ENCODE measurements around the gene DBF4B.
"Not testable (repeated sequence)": the region's sequence is repeated elsewhere in the genome, so short reads cannot be mapped to it uniquely, and the experiment has no call there.

DBF4B gene

DNA sequence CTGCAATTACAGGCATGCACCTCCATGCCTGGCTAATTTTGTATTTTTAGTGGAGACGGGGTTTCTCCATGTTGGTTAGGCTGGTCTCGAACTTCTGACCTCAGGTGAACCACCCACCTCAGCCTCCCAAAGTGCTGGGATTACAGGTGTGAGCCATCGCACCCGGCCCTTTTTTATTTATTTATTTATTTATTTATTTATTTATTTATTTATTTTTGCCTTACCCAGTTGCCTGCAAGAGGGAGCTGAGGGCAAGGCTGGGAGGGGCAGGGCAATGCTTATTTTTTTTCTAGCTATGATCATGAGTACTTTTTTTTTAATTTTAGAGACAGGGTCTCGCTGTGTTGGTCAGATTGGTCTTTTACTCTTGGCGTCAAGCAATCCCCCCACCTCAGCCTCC is 17.7 kb downstream of the DBF4B start:
- DNase-seq: not testable (repeated sequence)

- no peak for DNase-seq
Measured at GRCh38 chr17:44733753-44734152, 25.3 kb downstream of the DBF4B start.

DNA sequence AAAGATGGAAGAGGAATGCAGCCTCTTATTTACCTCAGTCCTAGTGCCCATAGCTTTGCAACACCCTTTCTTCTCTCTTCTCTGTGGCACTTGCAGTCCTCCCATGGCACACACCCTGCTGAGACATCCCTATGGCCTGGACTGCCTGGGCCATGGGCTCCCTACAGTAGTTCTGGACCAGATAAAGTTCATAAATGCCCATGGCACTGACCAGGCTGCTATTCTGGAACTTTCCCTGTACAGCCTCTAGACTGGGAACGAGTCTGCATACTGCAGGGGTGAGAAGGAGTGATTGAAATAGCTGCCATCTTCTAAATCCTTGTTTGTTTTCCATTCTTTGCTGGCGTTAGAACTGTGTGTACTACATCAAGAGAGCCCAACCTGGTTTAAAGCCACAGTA is 25.8 kb downstream of the DBF4B start:
- no peak for DNase-seq

DNA sequence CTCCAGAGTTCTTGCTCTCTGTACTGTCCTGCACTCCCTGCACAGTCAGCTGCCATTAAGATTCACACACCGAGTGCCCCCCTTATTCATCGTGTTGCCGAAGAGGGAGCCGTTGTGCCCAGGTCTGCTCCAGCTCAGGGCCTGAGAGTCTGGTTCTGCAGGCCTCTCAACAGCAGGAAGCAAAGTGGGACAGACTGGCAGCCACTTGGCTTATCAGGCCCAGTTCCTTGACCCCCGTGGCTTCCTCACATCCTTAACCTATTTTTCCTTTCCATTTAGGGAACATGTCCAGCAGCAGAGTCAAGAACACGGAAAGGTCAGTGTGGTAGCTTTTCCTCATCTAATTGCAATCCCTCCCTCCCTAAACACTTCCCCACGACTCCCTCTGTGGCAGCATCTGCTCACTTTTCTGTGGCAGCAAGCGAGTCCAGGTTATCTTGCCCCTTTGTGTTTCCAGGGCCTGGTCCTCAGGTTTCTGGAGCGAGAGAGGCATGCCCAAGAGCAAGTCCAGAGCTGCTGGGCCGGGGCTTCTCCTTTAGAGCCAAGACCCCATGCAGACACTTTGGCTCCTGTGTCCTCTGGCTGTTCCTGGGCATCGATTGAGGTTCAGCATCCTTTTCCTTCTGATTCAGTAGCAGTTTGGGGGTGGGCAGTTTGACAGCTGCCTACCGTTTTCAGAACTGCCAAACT is 28.2 kb downstream of the DBF4B start:
- no peak for DNase-seq

GRCh38 chr17:44738214-44738906 is 29.9 kb downstream of the DBF4B start:
- DNase-seq: no peak

DNA sequence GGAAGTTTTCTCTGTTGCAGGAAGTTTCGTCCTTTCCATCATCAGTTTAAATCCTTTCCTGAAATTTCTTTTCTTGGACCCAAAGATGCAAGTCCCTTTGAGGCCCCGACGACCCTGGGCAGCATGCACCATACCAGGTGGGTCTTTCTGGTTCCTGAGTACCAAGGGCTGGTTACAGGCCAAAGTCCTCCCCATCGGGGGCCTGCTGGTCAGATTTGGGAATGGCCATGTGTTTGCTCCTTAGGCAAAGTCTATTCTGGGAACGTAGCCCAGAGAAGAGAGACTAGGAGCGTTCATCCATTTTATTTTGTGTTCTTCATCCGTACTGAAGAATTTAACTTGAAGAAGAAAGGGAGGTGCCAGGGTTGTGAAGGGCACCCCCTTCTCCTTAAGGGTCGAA is 32.9 kb downstream of the DBF4B start:
- DNase-seq: no peak

- DNase-seq: no peak
Measured at GRCh38 chr17:44745301-44745700, 36.8 kb downstream of the DBF4B start.

- not testable (repeated sequence) for DNase-seq
Measured at GRCh38 chr17:44745738-44746137, 37.3 kb downstream of the DBF4B start.

GRCh38 chr17:44747566-44747965 is 39.1 kb downstream of the DBF4B start:
- no peak for DNase-seq

- DNase-seq: peak in 7 of 56 donors; percentile 2 to 37 (median 21)
Measured at GRCh38 chr17:44749076-44749979, 40.9 kb downstream of the DBF4B start.

GRCh38 chr17:44749980-44750318 is 41.5 kb downstream of the DBF4B start:
- DNase-seq: no peak

- DNase-seq: no peak
Measured at GRCh38 chr17:44751331-44751730, 42.9 kb downstream of the DBF4B start.

DNA sequence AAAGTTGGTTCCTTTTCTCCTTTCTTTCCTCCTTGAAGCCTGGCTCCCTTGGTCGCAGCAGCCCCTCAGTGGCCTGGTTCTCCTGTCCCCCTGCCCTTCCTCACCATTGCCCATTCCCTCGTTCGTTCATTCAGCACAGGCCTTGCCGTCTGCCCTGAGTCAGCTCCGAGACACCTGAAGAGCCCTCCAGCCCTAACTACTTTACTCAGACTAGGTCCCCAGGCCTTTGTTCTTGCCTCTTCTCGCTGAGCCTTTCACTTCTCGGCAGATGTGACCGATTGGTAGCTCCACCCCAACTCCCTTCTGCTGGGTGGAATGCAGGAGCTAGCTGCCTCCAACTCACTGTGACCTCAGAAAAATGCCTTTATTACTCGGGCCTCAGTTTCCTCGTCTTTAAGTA is 43.3 kb downstream of the DBF4B start:
- no peak for DNase-seq

DNA sequence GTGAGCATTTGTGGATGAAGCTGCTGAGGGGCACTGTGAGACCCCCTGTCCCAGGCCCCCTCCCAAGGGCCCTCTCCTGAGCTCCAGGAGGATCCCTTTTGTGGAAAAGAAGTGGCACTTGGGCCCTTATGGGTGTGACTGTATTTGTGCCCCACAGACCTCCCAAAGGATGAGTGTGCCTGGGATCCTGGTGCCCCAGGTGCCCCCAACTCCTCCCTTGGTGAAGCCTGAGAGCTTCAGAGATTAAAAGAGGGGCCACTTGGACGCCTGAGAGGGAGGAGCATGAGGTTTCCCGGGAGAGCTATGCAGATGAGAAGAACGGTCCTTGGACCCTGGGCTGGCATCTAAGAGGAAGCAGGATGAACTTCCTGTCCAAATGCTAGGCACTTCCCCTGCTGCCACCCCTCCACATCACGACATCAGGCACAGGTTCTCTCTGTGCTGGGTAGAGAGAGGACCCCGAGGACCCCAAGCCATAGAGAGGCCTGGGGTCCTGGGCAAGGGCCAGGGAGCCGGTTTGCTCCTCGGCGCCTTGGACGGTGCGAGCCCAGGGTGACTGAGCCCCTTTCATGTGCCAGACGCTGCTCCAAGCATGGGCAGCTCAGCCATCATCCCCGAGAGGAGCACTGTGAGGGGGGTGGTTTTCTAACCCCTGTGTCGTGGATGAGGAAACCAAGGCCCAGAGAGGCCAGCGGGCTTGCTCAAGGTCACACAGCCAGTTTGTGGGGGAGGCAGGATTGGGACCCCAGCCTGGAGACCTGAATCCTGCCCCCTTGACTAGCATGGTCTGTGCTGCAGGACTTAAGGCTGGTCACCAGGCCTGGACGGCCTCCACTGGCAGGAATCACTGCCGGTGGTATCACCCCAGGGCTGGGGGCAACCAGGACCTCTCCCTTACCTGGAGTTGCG is 44.7 kb downstream of the DBF4B start:
- no peak for DNase-seq

DNA sequence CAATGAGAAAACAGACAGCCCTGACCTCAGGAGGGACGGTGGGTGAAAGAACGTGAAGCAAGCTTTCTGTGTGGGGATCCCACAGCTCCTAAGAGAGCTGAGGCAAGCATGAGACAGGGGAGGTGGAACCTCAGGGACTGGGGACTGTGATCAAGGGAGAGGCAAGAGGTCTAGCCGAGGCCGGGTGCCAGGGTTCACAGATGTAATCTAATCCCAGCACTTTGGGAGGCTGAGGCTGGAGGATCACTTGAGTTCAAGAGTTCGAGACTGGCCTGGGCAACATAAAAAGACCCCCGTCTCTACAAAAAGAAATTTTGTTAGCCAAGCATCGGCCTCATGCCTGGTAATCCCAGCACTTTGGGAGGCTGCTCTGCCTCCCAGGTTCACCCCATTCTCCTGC is 45.8 kb downstream of the DBF4B start:
- DNase-seq: no peak

GRCh38 chr17:44755180-44755579 is 46.7 kb downstream of the DBF4B start:
- not testable (repeated sequence) for DNase-seq

DNA sequence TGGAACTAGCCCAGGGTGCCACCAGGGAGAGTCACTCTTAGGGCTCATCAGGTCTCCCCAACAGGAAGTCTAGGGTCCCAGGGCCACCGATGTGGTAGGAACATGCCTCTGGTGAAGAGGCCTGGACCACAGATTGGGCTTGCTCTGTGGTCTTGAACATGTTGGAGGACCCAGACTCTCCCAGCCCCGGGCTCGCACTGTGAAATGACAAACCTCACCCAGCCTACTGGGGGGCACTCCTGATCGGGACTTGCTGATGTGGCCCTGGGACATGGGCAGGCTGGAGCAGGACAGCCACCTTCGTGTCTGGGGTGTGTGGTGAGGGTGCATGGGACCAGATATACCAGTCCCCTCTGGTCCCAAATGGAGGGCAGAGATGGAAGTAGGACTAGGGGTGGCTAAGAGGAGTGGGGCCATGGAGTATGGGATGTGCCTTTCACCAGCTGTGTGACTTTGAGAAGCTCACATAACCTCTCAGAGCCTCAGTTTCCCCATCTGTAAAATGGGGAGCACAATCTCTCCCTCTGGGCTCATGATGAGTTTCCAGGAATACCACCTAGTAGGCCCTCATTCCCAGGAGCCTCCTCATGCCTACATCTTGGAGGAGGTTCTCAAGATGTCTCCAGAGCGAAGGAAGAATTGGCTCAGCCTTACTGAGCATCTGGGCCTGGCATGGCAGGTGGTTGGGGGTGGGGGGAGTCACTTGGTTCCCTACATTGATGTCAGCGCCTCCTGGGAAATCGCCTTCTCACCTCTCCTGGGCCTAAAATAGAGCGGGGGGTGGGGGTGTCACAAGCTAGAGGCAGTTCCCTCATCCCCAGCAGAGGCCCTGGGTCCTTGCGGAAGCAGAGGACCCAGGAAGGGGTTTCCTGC is 48.8 kb downstream of the DBF4B start:
- no peak for DNase-seq

GRCh38 chr17:44757918-44758413 is 49.5 kb downstream of the DBF4B start:
- DNase-seq: no peak

GRCh38 chr17:44758414-44759085 is 50.1 kb downstream of the DBF4B start, which contains the start of gene ADAM11:
ADAM11 (plus strand) TSS chr17:44758988; CDS start chr17:44759200, 212 bp downstream.
- DNase-seq: peak in 2 of 56 donors; percentile 14 to 67

All from nucleus accumbens (tissue), 56 donors.